ENCODE measurements around the gene ZNF70. TPM values are rescaled to one million over a fixed set of nuclear protein-coding genes. Genes with fewer than 3 reads are reported as not detected.

ZNF70 gene
- total and polyA plus RNA-seq, 2 of the 4 experiments (the other 2 are of a cell fraction) = 2.3 to 4.3 TPM

- peak overlapping the region; percentile 56; the same call in 1 of the 2 replicates for H2AK5ac ChIP-seq (ENCODE audit: low read depth, low read length)
- DNase-seq (no peak), ATAC-seq (ENCODE audit: low read depth) (no peak)
- intact Hi-C loops (cut with micrococcal nuclease) = loop anchor here (10.0 kb wide), 1 partner anchor 175 kb away; no protein-coding TSS in a partner anchor
- H4K5ac ChIP-seq (ENCODE audit: low read depth, low read length) = no peak overlapping the region
- TF ChIP-seq USF2 (IDR thresholded peaks at IDR 0.05; ENCODE audit: low read depth, low read length) = no peak
- TF ChIP-seq RAD21 (IDR thresholded peaks at IDR 0.05; ENCODE audit: low read length) = no peak
- no peak for TF ChIP-seq RFX5 (IDR thresholded peaks at IDR 0.05; ENCODE audit: low read depth, low read length)
- no peak for TF ChIP-seq MAFK (IDR thresholded peaks at IDR 0.05; ENCODE audit: low read depth, low read length)
- TF ChIP-seq MAZ (IDR thresholded peaks at IDR 0.05; ENCODE audit: borderline replicate concordance, low read depth, low read length) = no peak
- H3K9me1 ChIP-seq (ENCODE audit: insufficient read depth, low read length) = peaks cover 14% of the 10 kb centered on the region
- H3K9ac ChIP-seq (ENCODE audit: low read depth, low read length) = no peak overlapping the region
- peaks cover 21% of the 10 kb centered on the region for H3K4me1 ChIP-seq (ENCODE audit: control insufficient read depth, insufficient read depth, low read length)
- no peak overlapping the region for H3K4me3 ChIP-seq (ENCODE audit: insufficient read depth, low read depth, low read length)
- H3K4me2 ChIP-seq (ENCODE audit: low read depth, low read length) = no peak overlapping the region
- dilution Hi-C loops (cut with HindIII; ENCODE audit: low sequenced_read_pairs, unreplicated experiment) = no loop called here
- ChIA-PET CTCF (no interaction called here), POLR2A (ENCODE audit: unreplicated experiment) (no interaction called here)
- no TSS peak for BruUV-seq (replicated peaks)
- WGBS, 2 experiments (ENCODE audit: extremely low coverage in 2 of 2, insufficient read length in 1 of 2) = 80% methylated on average over 1 of the region's 5 CpGs; no CpG with 5 or more reads in 1 of the 2 experiments
- no peak overlapping the region for H3K23ac ChIP-seq (ENCODE audit: low read depth, low read length)
- no peak overlapping the region for H3K4ac ChIP-seq (ENCODE audit: low read depth, low read length)
- no peak overlapping the region for H2BK20ac ChIP-seq (ENCODE audit: low read depth, low read length)
- no peaks in the 10 kb centered on the region for H3K9me3 ChIP-seq (ENCODE audit: control insufficient read depth, insufficient read depth, low read length)
- no peak overlapping the region for H3K27ac ChIP-seq (ENCODE audit: insufficient read depth, low read length)
- H3K36me3 ChIP-seq (ENCODE audit: control insufficient read depth, insufficient read depth, low read length) = no peaks in the 10 kb centered on the region
- H3K27me3 ChIP-seq (ENCODE audit: control insufficient read depth, insufficient read depth, low read length) = no peaks in the 10 kb centered on the region
- in situ Hi-C loops (cut with MboI; ENCODE audit: low sequenced_read_pairs) = no loop called here
- H2BK120ac ChIP-seq (ENCODE audit: low read depth, low read length) = no peak overlapping the region
- no peak overlapping the region for H3K56ac ChIP-seq (ENCODE audit: extremely low read depth, insufficient read depth, low read length)
- H3K79me1 ChIP-seq (ENCODE audit: low read depth in 1 of 2, low read length in 2 of 2) = no peaks in the 10 kb centered on the region
- H2BK5ac ChIP-seq (ENCODE audit: low read depth, low read length, poor library complexity, severe bottlenecking) = no peak overlapping the region
- no peak overlapping the region for H4K91ac ChIP-seq (ENCODE audit: insufficient read depth, low read depth, low read length)
- H2AK9ac ChIP-seq (replicated peaks; ENCODE audit: low read depth, low read length, poor library complexity) = peak overlapping the region; percentile 51
- no peak overlapping the region for H4K8ac ChIP-seq (ENCODE audit: low read depth in 2 of 2, low read length in 2 of 2)
- no peak overlapping the region for H2BK15ac ChIP-seq (ENCODE audit: low read depth, low read length)
- H3K18ac ChIP-seq (ENCODE audit: low read depth, low read length) = no peak overlapping the region
- H2AFZ ChIP-seq (replicated peaks; ENCODE audit: low read length, poor library complexity) = no peak overlapping the region
- no peaks in the 10 kb centered on the region for H4K20me1 ChIP-seq (ENCODE audit: insufficient read depth, low read length)
- no peak overlapping the region for H3K14ac ChIP-seq (replicated peaks; ENCODE audit: low read depth, low read length)
These were observed 28.8 kb upstream of the ZNF70 start for GRCh38 chr22:23779731-23780130.

Measured in IMR-90 (cell line).